Liver (tissue), 9 donors: ENCODE results near the gene TBL1X. TPM values are rescaled to one million over a fixed set of nuclear protein-coding genes. Genes with fewer than 3 reads are reported as not detected.

Experiments
- DNase-seq: peaks from one replicate; pipeline ENCODE4 v3.0.0-alpha.2; 2017; ENCODE audit warnings: low spot score
- H3K27ac ChIP-seq, 2 donors: one replicate each; pipeline ENCODE4 v1.7.0; 2013; ENCODE audit warnings: inconsistent platforms in 2 of 2, low read length in 2 of 2, control low read depth in 1 of 2, low read depth in 1 of 2, mild to moderate bottlenecking in 1 of 2
- H3K27me3 ChIP-seq, 4 donors: one replicate each; pipeline versions ENCODE4 v1.6.1 to v1.7.0; 2013; ENCODE audit warnings: low read length in 3 of 4, inconsistent platforms in 1 of 4, mild to moderate bottlenecking in 1 of 4, moderate library complexity in 1 of 4; ENCODE audit not compliant: control insufficient read depth in 4 of 4, insufficient read depth in 4 of 4
- H3K36me3 ChIP-seq, 4 donors: one replicate each; pipeline versions ENCODE4 v1.6.1 to v1.7.0; 2013; ENCODE audit warnings: low read length in 3 of 4, mild to moderate bottlenecking in 3 of 4, low read depth in 1 of 4, moderate library complexity in 1 of 4; ENCODE audit not compliant: control insufficient read depth in 4 of 4, insufficient read depth in 3 of 4
- H3K4me1 ChIP-seq, 4 donors: one replicate each; pipeline versions ENCODE4 v1.6.1 to v1.7.0; 2013; ENCODE audit warnings: low read length in 3 of 4, mild to moderate bottlenecking in 3 of 4, moderate library complexity in 1 of 4; ENCODE audit not compliant: control insufficient read depth in 4 of 4, insufficient read depth in 4 of 4
- H3K4me3 ChIP-seq, 3 donors: one replicate each; pipeline versions ENCODE4 v1.6.1 to v1.7.0; 2013; ENCODE audit warnings: low read length in 3 of 3, control low read depth in 1 of 3, low read depth in 1 of 3, mild to moderate bottlenecking in 1 of 3
- H3K9ac ChIP-seq, 2 donors: one replicate each; pipeline ENCODE4 v1.7.0; 2013; ENCODE audit warnings: low read length in 2 of 2, mild to moderate bottlenecking in 2 of 2, moderate library complexity in 2 of 2, control low read depth in 1 of 2, low read depth in 1 of 2
- H3K9me3 ChIP-seq, 4 donors: one replicate each; pipeline versions ENCODE4 v1.6.1 to v1.7.0; 2013; ENCODE audit warnings: low read length in 3 of 4; ENCODE audit not compliant: control insufficient read depth in 4 of 4
- EGR1 ChIP-seq, 2 donors: IDR thresholded peaks; 2 replicates each; pipeline ENCODE4 v1.6.1; 2016 to 2018; ENCODE audit warnings: antibody characterized with exemption in 2 of 2, low read depth in 2 of 2
- FOXA1 ChIP-seq: IDR thresholded peaks from 2 replicates; pipeline ENCODE4 v1.6.1; 2016; ENCODE audit warnings: antibody characterized with exemption
- FOXA2 ChIP-seq: IDR thresholded peaks from 2 replicates; pipeline ENCODE4 v1.6.1; 2016; ENCODE audit warnings: antibody characterized with exemption
- GABPA ChIP-seq, 2 donors: IDR thresholded peaks in 1 of 2; conservative IDR thresholded peaks in 1 of 2; 2 replicates each; pipeline ENCODE4 v1.6.1; 2016; ENCODE audit warnings: antibody characterized with exemption in 2 of 2, mild to moderate bottlenecking in 1 of 2, moderate library complexity in 1 of 2
- HNF4A ChIP-seq, 2 donors: conservative IDR thresholded peaks; 2 replicates each; pipeline ENCODE4 v1.6.1; 2016; ENCODE audit warnings: antibody characterized with exemption in 2 of 2, mild to moderate bottlenecking in 2 of 2
- HNF4G ChIP-seq: IDR thresholded peaks from 2 replicates; pipeline ENCODE4 v1.6.1; 2016; ENCODE audit warnings: antibody characterized with exemption
- JUND ChIP-seq, 2 donors: IDR thresholded peaks; 2 replicates each; pipeline ENCODE4 v1.6.1; 2016; ENCODE audit warnings: antibody characterized with exemption in 2 of 2
- NR2F2 ChIP-seq: IDR thresholded peaks from 2 replicates; pipeline ENCODE4 v1.6.1; 2016; ENCODE audit warnings: antibody characterized with exemption
- RAD21 ChIP-seq, 2 donors: IDR thresholded peaks; 2 replicates each; pipeline ENCODE4 v1.6.1; 2016; ENCODE audit warnings: antibody characterized with exemption in 2 of 2, mild to moderate bottlenecking in 2 of 2
- REST ChIP-seq: IDR thresholded peaks from 2 replicates; pipeline ENCODE4 v1.6.1; 2016; ENCODE audit warnings: antibody characterized with exemption, mild to moderate bottlenecking
- RXRA ChIP-seq, 2 donors: IDR thresholded peaks; 2 replicates each; pipeline ENCODE4 v1.6.1; 2017 to 2018; ENCODE audit warnings: antibody characterized with exemption in 2 of 2, mild to moderate bottlenecking in 1 of 2
- SP1 ChIP-seq: IDR thresholded peaks from 2 replicates; pipeline ENCODE4 v1.6.1; 2018; ENCODE audit warnings: antibody characterized with exemption, mild to moderate bottlenecking
- TAF1 ChIP-seq: conservative IDR thresholded peaks from 2 replicates; pipeline ENCODE4 v1.6.1; 2016; ENCODE audit warnings: antibody characterized with exemption, mild to moderate bottlenecking
- YY1 ChIP-seq: IDR thresholded peaks from 2 replicates; pipeline ENCODE4 v1.6.1; 2016; ENCODE audit warnings: antibody characterized with exemption, mild to moderate bottlenecking
- WGBS: extraction: QIAGEN DNeasy Blood & Tissue Kit; methylation state at CpG from one replicate; pipeline ENCODE4 v1.1.7; 2013; 5-methylcytosine and 5-hydroxymethylcytosine counted together
- polyA plus RNA-seq, 2 donors: library from polyadenylated mRNA; stranded (reverse) in 1 of 2; unstranded in 1 of 2; fragments of 200-250 nt in 1 of 2; fragments of >200 nt in 1 of 2; fragmentation: Nextera tagmentation in 1 of 2; extraction: Ambion mirVana in 1 of 2; gene quantifications; one replicate each; pipeline versions ENCODE4 v1.2.1 to v1.2.3, GENCODE V29; 2013 to 2015
- total RNA-seq, 2 donors: library from RNA; depleted of rRNA; stranded (reverse); fragments of >200 nt; gene quantifications; one replicate each; pipeline ENCODE4 v1.2.3, GENCODE V29; 2014
- TF ChIP-seq, protein P1 (sequence below): IDR thresholded peaks from 2 replicates; pipeline ENCODE4 v1.6.1; 2016; ENCODE audit warnings: antibody characterized with exemption
- TF ChIP-seq, protein P2 (sequence below): fragments of 150-350 bp; IDR thresholded peaks from 2 replicates; pipeline ENCODE4 v1.5.1; 2017; ENCODE audit warnings: improper control_type of control experiment, low read depth, low read length; ENCODE audit not compliant: missing input control
- TF ChIP-seq, protein P3 (sequence below): IDR thresholded peaks from 2 replicates; pipeline ENCODE4 v1.6.1; 2016; ENCODE audit warnings: antibody characterized with exemption
- TF ChIP-seq, protein P4 (sequence below): IDR thresholded peaks from 2 replicates; pipeline ENCODE4 v1.6.1; 2016; ENCODE audit warnings: antibody characterized with exemption
- donor health status: healthy.
- donor health status: healthy.
- donor health status: healthy.
- donor health status: healthy.
- donor health status: healthy.

Gene TBL1X
- total and polyA plus RNA-seq, 4 donors: 11.2 to 15.1 (median 11.8) TPM

DNA sequence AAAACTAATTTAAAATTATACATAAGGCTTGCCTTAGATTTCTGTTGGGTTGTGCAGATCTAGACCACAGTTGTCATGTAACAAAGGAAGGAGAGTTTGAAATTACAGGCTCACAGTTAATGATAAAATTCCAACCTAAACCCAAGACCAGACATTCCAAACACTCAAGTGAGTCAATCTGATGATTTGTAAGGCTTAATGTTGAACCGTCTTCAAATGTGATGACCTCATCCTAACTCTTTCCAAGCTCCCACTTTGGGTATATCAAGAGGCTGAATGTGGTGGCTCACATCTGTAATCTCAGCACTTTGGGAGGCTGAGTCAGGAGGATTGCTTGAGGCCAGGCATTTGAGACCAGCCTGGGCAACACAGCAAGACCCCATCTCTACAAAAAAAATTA, 149.2 kb downstream of the TBL1X start:
- Histone ChIP-seq H3K4me3 (no peak overlapping the region), H3K4me1 (peaks cover 3 to 31% (median 26%) of the 10 kb centered on the region in 4 donors), H3K27ac (no peak overlapping the region), H3K27me3 (no peaks in the 10 kb centered on the region), H3K9me3 (no peaks in the 10 kb centered on the region), H3K9ac (no peak overlapping the region), H3K36me3 (no peaks in the 10 kb centered on the region)
- 91% methylated on average over 1 of the region's 1 CpG for WGBS
- TF ChIP-seq HNF4G: no peak
- TF ChIP-seq GABPA (IDR thresholded peaks at IDR 0.05 in 1 of 2, conservative IDR thresholded peaks at IDR 0.05 in 1 of 2): no peak
- TF ChIP-seq EGR1 (IDR thresholded peaks at IDR 0.05; ENCODE audit: low read depth in 2 of 2): no peak
- TF ChIP-seq NR2F2: no peak
- TF ChIP-seq YY1: no peak
- TF ChIP-seq, protein P1, sequence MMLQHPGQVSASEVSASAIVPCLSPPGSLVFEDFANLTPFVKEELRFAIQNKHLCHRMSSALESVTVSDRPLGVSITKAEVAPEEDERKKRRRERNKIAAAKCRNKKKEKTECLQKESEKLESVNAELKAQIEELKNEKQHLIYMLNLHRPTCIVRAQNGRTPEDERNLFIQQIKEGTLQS: no peak
- TF ChIP-seq, protein P2, sequence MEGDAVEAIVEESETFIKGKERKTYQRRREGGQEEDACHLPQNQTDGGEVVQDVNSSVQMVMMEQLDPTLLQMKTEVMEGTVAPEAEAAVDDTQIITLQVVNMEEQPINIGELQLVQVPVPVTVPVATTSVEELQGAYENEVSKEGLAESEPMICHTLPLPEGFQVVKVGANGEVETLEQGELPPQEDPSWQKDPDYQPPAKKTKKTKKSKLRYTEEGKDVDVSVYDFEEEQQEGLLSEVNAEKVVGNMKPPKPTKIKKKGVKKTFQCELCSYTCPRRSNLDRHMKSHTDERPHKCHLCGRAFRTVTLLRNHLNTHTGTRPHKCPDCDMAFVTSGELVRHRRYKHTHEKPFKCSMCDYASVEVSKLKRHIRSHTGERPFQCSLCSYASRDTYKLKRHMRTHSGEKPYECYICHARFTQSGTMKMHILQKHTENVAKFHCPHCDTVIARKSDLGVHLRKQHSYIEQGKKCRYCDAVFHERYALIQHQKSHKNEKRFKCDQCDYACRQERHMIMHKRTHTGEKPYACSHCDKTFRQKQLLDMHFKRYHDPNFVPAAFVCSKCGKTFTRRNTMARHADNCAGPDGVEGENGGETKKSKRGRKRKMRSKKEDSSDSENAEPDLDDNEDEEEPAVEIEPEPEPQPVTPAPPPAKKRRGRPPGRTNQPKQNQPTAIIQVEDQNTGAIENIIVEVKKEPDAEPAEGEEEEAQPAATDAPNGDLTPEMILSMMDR: no peak
- TF ChIP-seq SP1: no peak
- no peak for TF ChIP-seq RXRA (IDR thresholded peaks at IDR 0.05)
- TF ChIP-seq, protein P3, sequence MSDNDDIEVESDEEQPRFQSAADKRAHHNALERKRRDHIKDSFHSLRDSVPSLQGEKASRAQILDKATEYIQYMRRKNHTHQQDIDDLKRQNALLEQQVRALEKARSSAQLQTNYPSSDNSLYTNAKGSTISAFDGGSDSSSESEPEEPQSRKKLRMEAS: no peak
- no peak for TF ChIP-seq HNF4A (conservative IDR thresholded peaks at IDR 0.05)
- TF ChIP-seq FOXA1: no peak
- no peak for TF ChIP-seq FOXA2
- no peak for TF ChIP-seq TAF1
- TF ChIP-seq, protein P4, sequence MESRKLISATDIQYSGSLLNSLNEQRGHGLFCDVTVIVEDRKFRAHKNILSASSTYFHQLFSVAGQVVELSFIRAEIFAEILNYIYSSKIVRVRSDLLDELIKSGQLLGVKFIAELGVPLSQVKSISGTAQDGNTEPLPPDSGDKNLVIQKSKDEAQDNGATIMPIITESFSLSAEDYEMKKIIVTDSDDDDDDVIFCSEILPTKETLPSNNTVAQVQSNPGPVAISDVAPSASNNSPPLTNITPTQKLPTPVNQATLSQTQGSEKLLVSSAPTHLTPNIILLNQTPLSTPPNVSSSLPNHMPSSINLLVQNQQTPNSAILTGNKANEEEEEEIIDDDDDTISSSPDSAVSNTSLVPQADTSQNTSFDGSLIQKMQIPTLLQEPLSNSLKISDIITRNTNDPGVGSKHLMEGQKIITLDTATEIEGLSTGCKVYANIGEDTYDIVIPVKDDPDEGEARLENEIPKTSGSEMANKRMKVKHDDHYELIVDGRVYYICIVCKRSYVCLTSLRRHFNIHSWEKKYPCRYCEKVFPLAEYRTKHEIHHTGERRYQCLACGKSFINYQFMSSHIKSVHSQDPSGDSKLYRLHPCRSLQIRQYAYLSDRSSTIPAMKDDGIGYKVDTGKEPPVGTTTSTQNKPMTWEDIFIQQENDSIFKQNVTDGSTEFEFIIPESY: no peak
- no peak for TF ChIP-seq JUND (IDR thresholded peaks at IDR 0.05)
- TF ChIP-seq RAD21 (IDR thresholded peaks at IDR 0.05): no peak
- no peak for TF ChIP-seq REST
- no peak for DNase-seq
